GM23338 (cell line): ENCODE measurements around the gene HNRNPUL2. TPM values are rescaled to one million over a fixed set of nuclear protein-coding genes. Genes with fewer than 3 reads are reported as not detected.

Source experiments
- ATAC-seq: fragments of 200-7000 bp; cut with Tn5 transposase; 3 replicates; pipeline ENCODE4 v1.9.1; 2020
- DNase-seq: peaks from one replicate; pipeline ENCODE4 v3.0.0-alpha.2; 2015; ENCODE audit warnings: low spot score
- H2AFZ ChIP-seq: fragments of 200-600 bp; sonication (generic); 2 replicates; pipeline ENCODE4 v1.8.0; 2016; ENCODE audit warnings: antibody characterized with exemption, mild to moderate bottlenecking, moderate library complexity
- H3F3A ChIP-seq: fragments of 200-600 bp; sonication (generic); replicated peaks from 2 replicates; pipeline ENCODE4 v1.8.0; 2017; ENCODE audit warnings: antibody characterized with exemption, mixed run types, low read depth
- H3K27ac ChIP-seq: fragments of 200-600 bp; sonication (generic); 2 replicates; pipeline ENCODE4 v1.6.1; 2016; ENCODE audit warnings: low read depth
- H3K27me3 ChIP-seq: fragments of 200-600 bp; sonication (generic); 2 replicates; pipeline ENCODE4 v1.8.0; 2016; ENCODE audit warnings: mild to moderate bottlenecking, mixed run types, moderate library complexity; ENCODE audit not compliant: insufficient read depth
- H3K36me3 ChIP-seq: fragments of 200-600 bp; sonication (generic); 2 replicates; pipeline ENCODE4 v1.8.0; 2016; ENCODE audit warnings: mild to moderate bottlenecking; ENCODE audit not compliant: insufficient read depth
- H3K4me1 ChIP-seq: fragments of 200-600 bp; sonication (generic); 2 replicates; pipeline ENCODE4 v1.8.0; 2016; ENCODE audit warnings: mild to moderate bottlenecking, moderate library complexity; ENCODE audit not compliant: insufficient read depth
- H3K4me2 ChIP-seq: fragments of 200-600 bp; sonication (generic); 2 replicates; pipeline ENCODE4 v1.7.1; 2017; ENCODE audit warnings: mixed run types
- H3K4me3 ChIP-seq: fragments of 200-600 bp; sonication (generic); 2 replicates; pipeline ENCODE4 v1.6.1; 2016; ENCODE audit warnings: mixed run types
- H3K79me2 ChIP-seq: fragments of 200-600 bp; sonication (generic); replicated peaks from 2 replicates; pipeline ENCODE4 v1.8.0; 2017; ENCODE audit warnings: mild to moderate bottlenecking; ENCODE audit not compliant: insufficient read depth
- H3K9me2 ChIP-seq: fragments of 200-600 bp; sonication (generic); 2 replicates; pipeline ENCODE4 v1.8.0; 2017; ENCODE audit not compliant: insufficient read depth
- H4K20me1 ChIP-seq: fragments of 200-600 bp; sonication (generic); replicated peaks from 2 replicates; pipeline ENCODE4 v1.8.0; 2017; ENCODE audit warnings: mild to moderate bottlenecking; ENCODE audit not compliant: insufficient read depth
- H3K27ac Mint-ChIP-seq: 2 replicates; pipeline ENCODE4 v1.8.0; 2020; ENCODE audit warnings: inconsistent platforms, mild to moderate bottlenecking, moderate library complexity, mixed read lengths
- H3K27me3 Mint-ChIP-seq: 3 replicates; pipeline ENCODE4 v1.8.0; 2022; ENCODE audit warnings: low read depth, mild to moderate bottlenecking, moderate library complexity, mixed read lengths, inconsistent platforms; ENCODE audit not compliant: insufficient read depth, poor library complexity
- H3K36me3 Mint-ChIP-seq: 3 replicates; pipeline ENCODE4 v1.8.0; 2021; ENCODE audit warnings: low read depth, mild to moderate bottlenecking, inconsistent platforms, moderate library complexity, mixed read lengths
- H3K4me1 Mint-ChIP-seq: 3 replicates; pipeline ENCODE4 v1.8.0; 2020; ENCODE audit warnings: mild to moderate bottlenecking, inconsistent platforms, mixed read lengths
- H3K4me3 Mint-ChIP-seq: 3 replicates; pipeline ENCODE4 v1.8.0; 2021; ENCODE audit warnings: moderate library complexity, mild to moderate bottlenecking, inconsistent platforms, mixed read lengths
- H3K9me3 Mint-ChIP-seq: 3 replicates; pipeline ENCODE4 v1.8.0; 2020; ENCODE audit warnings: moderate library complexity, mild to moderate bottlenecking, inconsistent platforms, mixed read lengths
- CREB1 ChIP-seq: fragments of 250-450 bp; sonication (Bioruptor Pico); IDR thresholded peaks from 2 replicates; pipeline ENCODE4 v1.5.0; 2020; ENCODE audit warnings: low read depth, mild to moderate bottlenecking, moderate library complexity
- EZH2 ChIP-seq: fragments of 200-600 bp; sonication (generic); IDR thresholded peaks from one replicate; pipeline ENCODE4 v1.8.0; 2017; ENCODE audit warnings: antibody characterized with exemption, mild to moderate bottlenecking, low read depth; ENCODE audit not compliant: unreplicated experiment
- JUNB ChIP-seq: IDR thresholded peaks from one replicate; pipeline ENCODE4 v1.6.1; 2016; ENCODE audit warnings: antibody characterized with exemption; ENCODE audit not compliant: unreplicated experiment
- NANOG ChIP-seq: IDR thresholded peaks from 2 replicates; pipeline ENCODE4 v1.6.1; 2016; ENCODE audit warnings: antibody characterized with exemption, borderline replicate concordance
- STAT1 ChIP-seq: IDR thresholded peaks from one replicate; pipeline ENCODE4 v1.6.1; 2016; ENCODE audit warnings: antibody characterized with exemption; ENCODE audit not compliant: unreplicated experiment
- ZNF114 ChIP-seq: fragments of 250-450 bp; sonication (Bioruptor Pico); IDR thresholded peaks from 2 replicates; pipeline ENCODE4 v1.5.0; 2020; ENCODE audit warnings: mild to moderate bottlenecking, moderate library complexity
- ZNF331 ChIP-seq: fragments of 250-450 bp; sonication (Bioruptor Pico); IDR thresholded peaks from 2 replicates; pipeline ENCODE4 v1.5.0; 2020; ENCODE audit warnings: low read depth, mild to moderate bottlenecking, moderate library complexity
- polyA plus RNA-seq: library from polyadenylated mRNA; unstranded; fragments of >200 nt; fragmentation: Nextera tagmentation; extraction: Ambion mirVana; gene quantifications from 2 replicates; pipeline ENCODE4 v1.2.1, GENCODE V29; 2016
- total RNA-seq: library from RNA; depleted of rRNA; stranded (reverse); fragments of >200 nt; shearing (Covaris generic); gene quantifications from 2 replicates; pipeline ENCODE4 v1.2.3, GENCODE V29; 2014
- TF ChIP-seq, protein P1 (sequence below), 2 experiments: fragments of 200-600 bp in 1 of 2; sonication (generic) in 1 of 2; conservative IDR thresholded peaks; 2 replicates each; pipeline versions ENCODE4 v1.5.1 to v1.6.1; 2016 to 2017; ENCODE audit warnings: antibody characterized with exemption in 2 of 2, low read depth in 2 of 2, mild to moderate bottlenecking in 2 of 2, moderate library complexity in 1 of 2
- TF ChIP-seq, protein P2 (sequence below): fragments of 250-450 bp; sonication (Bioruptor Pico); IDR thresholded peaks from 2 replicates; pipeline ENCODE4 v1.5.0; 2020; ENCODE audit warnings: mild to moderate bottlenecking, moderate library complexity
- TF ChIP-seq, protein P3 (sequence below): IDR thresholded peaks from 2 replicates; pipeline ENCODE4 v1.6.1; 2016; ENCODE audit warnings: antibody characterized with exemption

Gene HNRNPUL2
- total and polyA plus RNA-seq, 2 experiments from 2014 or later = 9.4 to 18.3 TPM

DNA sequence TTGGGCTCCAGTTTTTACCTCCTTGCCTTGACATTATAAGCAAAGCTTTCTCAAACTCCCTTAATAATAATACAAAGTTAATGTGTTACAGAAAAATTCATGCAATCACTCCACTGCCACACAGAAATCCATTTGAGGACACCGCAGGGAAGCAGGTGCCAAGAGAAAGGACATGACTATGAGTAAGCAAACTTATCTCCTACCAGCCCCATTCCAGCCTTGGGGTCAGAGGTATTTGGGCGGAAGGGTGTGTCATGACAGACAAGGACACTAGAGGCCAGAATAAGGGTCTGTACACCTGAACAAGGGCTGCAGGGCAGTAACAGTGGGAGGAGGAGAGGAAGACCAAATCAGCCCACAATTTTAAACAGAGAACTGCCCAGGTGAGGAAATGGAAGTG, 13.9 kb downstream of the HNRNPUL2 start:
- DNase-seq = no peak
- Histone ChIP-seq H3K27me3 (no peaks in the 10 kb centered on the region), H3F3A (peaks cover 64% of the 10 kb centered on the region), H3K79me2 (peaks cover 19% of the 10 kb centered on the region), H2AFZ (no peak overlapping the region), H3K27ac (peak overlapping the region; percentile 70), H3K4me2 (no peak overlapping the region), H4K20me1 (peaks cover 12% of the 10 kb centered on the region), H3K4me3 (no peak overlapping the region), H3K9me2 (no peaks in the 10 kb centered on the region), H3K36me3 (peaks cover 66% of the 10 kb centered on the region), H3K4me1 (peaks cover 19% of the 10 kb centered on the region; the same call in 1 of the 2 replicates)
- Mint-ChIP-seq H3K36me3 (peaks cover 81% of the 10 kb centered on the region), H3K9me3 (no peaks in the 10 kb centered on the region), H3K4me3 (no peak overlapping the region; the same call in 2 of the 3 replicates), H3K27me3 (peaks cover 12% of the 10 kb centered on the region), H3K4me1 (peaks cover 64% of the 10 kb centered on the region), H3K27ac (peak overlapping the region; percentile 90)
- ATAC-seq = no peak
- TF ChIP-seq ZNF114 (no peak), ZNF331 (CRISPR knock-in tag) (no peak)

DNA sequence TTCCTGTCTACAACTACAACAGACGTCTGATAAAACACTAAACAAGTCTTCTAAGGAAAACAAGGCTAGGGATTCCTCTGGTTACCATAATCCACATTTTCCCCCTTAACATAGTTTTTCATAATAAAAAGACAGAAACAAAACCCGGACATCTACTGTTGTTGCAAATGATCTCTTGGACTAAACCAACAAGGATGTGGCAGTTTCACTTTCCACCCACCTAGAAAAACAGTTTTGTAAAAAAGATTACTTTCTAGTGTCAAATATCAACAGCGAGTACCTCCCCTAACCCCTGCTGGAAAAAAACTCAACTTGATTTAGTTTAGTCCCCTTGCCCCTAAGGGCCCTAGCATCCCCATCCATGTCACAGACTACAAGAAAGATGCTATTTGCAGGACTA, 14.4 kb downstream of the HNRNPUL2 start:
- no peaks in the 10 kb centered on the region for H3K9me3 Mint-ChIP-seq
- peaks cover 76% of the 10 kb centered on the region for H3K36me3 Mint-ChIP-seq
- Histone ChIP-seq H3K27ac (peak overlapping the region; percentile 70; the same call in 1 of the 2 replicates), H3K9me2 (no peaks in the 10 kb centered on the region), H3K4me2 (no peak overlapping the region), H3F3A (peaks cover 64% of the 10 kb centered on the region), H4K20me1 (peaks cover 12% of the 10 kb centered on the region), H3K27me3 (no peaks in the 10 kb centered on the region), H3K4me1 (peaks cover 24% of the 10 kb centered on the region), H3K4me3 (no peak overlapping the region), H3K79me2 (peaks cover 16% of the 10 kb centered on the region), H3K36me3 (peaks cover 61% of the 10 kb centered on the region), H2AFZ (no peak overlapping the region)
- no peak for DNase-seq
- peaks cover 15% of the 10 kb centered on the region for H3K27me3 Mint-ChIP-seq
- no peak for ATAC-seq
- H3K4me3 Mint-ChIP-seq = no peak overlapping the region
- peak overlapping the region; percentile 90 for H3K27ac Mint-ChIP-seq
- H3K4me1 Mint-ChIP-seq = peaks cover 64% of the 10 kb centered on the region
- no peak for TF ChIP-seq CREB1
- TF ChIP-seq, protein P1, sequence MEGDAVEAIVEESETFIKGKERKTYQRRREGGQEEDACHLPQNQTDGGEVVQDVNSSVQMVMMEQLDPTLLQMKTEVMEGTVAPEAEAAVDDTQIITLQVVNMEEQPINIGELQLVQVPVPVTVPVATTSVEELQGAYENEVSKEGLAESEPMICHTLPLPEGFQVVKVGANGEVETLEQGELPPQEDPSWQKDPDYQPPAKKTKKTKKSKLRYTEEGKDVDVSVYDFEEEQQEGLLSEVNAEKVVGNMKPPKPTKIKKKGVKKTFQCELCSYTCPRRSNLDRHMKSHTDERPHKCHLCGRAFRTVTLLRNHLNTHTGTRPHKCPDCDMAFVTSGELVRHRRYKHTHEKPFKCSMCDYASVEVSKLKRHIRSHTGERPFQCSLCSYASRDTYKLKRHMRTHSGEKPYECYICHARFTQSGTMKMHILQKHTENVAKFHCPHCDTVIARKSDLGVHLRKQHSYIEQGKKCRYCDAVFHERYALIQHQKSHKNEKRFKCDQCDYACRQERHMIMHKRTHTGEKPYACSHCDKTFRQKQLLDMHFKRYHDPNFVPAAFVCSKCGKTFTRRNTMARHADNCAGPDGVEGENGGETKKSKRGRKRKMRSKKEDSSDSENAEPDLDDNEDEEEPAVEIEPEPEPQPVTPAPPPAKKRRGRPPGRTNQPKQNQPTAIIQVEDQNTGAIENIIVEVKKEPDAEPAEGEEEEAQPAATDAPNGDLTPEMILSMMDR (conservative IDR thresholded peaks at IDR 0.05; ENCODE audit: low read depth in 2 of 2) = no peak
- no peak for TF ChIP-seq EZH2
- TF ChIP-seq STAT1 = no peak
- TF ChIP-seq ZNF114 = no peak
- no peak for TF ChIP-seq NANOG
- no peak for TF ChIP-seq ZNF331 (CRISPR knock-in tag)
- TF ChIP-seq, protein P2, sequence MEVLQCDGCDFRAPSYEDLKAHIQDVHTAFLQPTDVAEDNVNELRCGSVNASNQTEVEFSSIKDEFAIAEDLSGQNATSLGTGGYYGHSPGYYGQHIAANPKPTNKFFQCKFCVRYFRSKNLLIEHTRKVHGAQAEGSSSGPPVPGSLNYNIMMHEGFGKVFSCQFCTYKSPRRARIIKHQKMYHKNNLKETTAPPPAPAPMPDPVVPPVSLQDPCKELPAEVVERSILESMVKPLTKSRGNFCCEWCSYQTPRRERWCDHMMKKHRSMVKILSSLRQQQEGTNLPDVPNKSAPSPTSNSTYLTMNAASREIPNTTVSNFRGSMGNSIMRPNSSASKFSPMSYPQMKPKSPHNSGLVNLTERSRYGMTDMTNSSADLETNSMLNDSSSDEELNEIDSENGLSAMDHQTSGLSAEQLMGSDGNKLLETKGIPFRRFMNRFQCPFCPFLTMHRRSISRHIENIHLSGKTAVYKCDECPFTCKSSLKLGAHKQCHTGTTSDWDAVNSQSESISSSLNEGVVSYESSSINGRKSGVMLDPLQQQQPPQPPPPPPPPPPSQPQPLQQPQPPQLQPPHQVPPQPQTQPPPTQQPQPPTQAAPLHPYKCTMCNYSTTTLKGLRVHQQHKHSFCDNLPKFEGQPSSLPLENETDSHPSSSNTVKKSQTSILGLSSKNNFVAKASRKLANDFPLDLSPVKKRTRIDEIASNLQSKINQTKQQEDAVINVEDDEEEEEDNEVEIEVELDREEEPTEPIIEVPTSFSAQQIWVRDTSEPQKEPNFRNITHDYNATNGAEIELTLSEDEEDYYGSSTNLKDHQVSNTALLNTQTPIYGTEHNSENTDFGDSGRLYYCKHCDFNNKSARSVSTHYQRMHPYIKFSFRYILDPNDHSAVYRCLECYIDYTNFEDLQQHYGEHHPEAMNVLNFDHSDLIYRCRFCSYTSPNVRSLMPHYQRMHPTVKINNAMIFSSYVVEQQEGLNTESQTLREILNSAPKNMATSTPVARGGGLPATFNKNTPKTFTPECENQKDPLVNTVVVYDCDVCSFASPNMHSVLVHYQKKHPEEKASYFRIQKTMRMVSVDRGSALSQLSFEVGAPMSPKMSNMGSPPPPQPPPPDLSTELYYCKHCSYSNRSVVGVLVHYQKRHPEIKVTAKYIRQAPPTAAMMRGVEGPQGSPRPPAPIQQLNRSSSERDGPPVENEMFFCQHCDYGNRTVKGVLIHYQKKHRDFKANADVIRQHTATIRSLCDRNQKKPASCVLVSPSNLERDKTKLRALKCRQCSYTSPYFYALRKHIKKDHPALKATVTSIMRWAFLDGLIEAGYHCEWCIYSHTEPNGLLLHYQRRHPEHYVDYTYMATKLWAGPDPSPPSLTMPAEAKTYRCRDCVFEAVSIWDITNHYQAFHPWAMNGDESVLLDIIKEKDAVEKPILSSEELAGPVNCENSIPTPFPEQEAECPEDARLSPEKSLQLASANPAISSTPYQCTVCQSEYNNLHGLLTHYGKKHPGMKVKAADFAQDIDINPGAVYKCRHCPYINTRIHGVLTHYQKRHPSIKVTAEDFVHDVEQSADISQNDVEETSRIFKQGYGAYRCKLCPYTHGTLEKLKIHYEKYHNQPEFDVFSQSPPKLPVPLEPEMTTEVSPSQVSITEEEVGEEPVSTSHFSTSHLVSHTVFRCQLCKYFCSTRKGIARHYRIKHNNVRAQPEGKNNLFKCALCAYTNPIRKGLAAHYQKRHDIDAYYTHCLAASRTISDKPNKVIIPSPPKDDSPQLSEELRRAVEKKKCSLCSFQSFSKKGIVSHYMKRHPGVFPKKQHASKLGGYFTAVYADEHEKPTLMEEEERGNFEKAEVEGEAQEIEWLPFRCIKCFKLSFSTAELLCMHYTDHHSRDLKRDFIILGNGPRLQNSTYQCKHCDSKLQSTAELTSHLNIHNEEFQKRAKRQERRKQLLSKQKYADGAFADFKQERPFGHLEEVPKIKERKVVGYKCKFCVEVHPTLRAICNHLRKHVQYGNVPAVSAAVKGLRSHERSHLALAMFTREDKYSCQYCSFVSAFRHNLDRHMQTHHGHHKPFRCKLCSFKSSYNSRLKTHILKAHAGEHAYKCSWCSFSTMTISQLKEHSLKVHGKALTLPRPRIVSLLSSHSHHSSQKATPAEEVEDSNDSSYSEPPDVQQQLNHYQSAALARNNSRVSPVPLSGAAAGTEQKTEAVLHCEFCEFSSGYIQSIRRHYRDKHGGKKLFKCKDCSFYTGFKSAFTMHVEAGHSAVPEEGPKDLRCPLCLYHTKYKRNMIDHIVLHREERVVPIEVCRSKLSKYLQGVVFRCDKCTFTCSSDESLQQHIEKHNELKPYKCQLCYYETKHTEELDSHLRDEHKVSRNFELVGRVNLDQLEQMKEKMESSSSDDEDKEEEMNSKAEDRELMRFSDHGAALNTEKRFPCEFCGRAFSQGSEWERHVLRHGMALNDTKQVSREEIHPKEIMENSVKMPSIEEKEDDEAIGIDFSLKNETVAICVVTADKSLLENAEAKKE (CRISPR knock-in tag) = no peak
- TF ChIP-seq JUNB = no peak
- TF ChIP-seq, protein P3, sequence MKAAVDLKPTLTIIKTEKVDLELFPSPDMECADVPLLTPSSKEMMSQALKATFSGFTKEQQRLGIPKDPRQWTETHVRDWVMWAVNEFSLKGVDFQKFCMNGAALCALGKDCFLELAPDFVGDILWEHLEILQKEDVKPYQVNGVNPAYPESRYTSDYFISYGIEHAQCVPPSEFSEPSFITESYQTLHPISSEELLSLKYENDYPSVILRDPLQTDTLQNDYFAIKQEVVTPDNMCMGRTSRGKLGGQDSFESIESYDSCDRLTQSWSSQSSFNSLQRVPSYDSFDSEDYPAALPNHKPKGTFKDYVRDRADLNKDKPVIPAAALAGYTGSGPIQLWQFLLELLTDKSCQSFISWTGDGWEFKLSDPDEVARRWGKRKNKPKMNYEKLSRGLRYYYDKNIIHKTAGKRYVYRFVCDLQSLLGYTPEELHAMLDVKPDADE = no peak
